ENCODE results near the gene TBXT.
"Not testable (repeated sequence)": the region's sequence is repeated elsewhere in the genome, so short reads cannot be mapped to it uniquely, and the experiment has no call there.

TBXT gene

GRCh38 chr6:166167801-166168615 is at the start of gene TBXT:
TBXT (minus strand) TSS chr6:166167851; CDS start chr6:166167591, 260 bp downstream.
- DNase-seq = no peak

- no peak for DNase-seq
Measured at GRCh38 chr6:166207284-166207561, 39.6 kb upstream of the TBXT start.

- DNase-seq = no peak
Measured at GRCh38 chr6:166206510-166207283, 39.0 kb upstream of the TBXT start.

- DNase-seq = no peak
Measured at GRCh38 chr6:166206066-166206465, 38.4 kb upstream of the TBXT start.

- no peak for DNase-seq
Measured at GRCh38 chr6:166204852-166205650, 37.4 kb upstream of the TBXT start.

- DNase-seq = no peak
Measured at GRCh38 chr6:166203641-166204222, 36.1 kb upstream of the TBXT start.

GRCh38 chr6:166203003-166203640 is 35.5 kb upstream of the TBXT start:
- no peak for DNase-seq

GRCh38 chr6:166202321-166202733 is 34.7 kb upstream of the TBXT start:
- DNase-seq = no peak

GRCh38 chr6:166201878-166202277 is 34.2 kb upstream of the TBXT start:
- DNase-seq = no peak

GRCh38 chr6:166197361-166197760 is 29.7 kb upstream of the TBXT start:
- no peak for DNase-seq

GRCh38 chr6:166195860-166196238 is 28.2 kb upstream of the TBXT start:
- DNase-seq = no peak

GRCh38 chr6:166194914-166195859 is 27.5 kb upstream of the TBXT start:
- no peak for DNase-seq

- DNase-seq = no peak
Measured at GRCh38 chr6:166192557-166192956, 24.9 kb upstream of the TBXT start.

- DNase-seq = no peak
Measured at GRCh38 chr6:166192136-166192535, 24.5 kb upstream of the TBXT start.

- DNase-seq = no peak
Measured at GRCh38 chr6:166179704-166180103, 12.1 kb upstream of the TBXT start.

GRCh38 chr6:166176106-166176505 is 8.5 kb upstream of the TBXT start:
- DNase-seq = no peak

- DNase-seq = not testable (repeated sequence)
Measured at GRCh38 chr6:166175093-166175492, 7.4 kb upstream of the TBXT start.

GRCh38 chr6:166174031-166174430 is 6.4 kb upstream of the TBXT start:
- DNase-seq = no peak

GRCh38 chr6:166173281-166173951 is 5.8 kb upstream of the TBXT start:
- DNase-seq = no peak

- no peak for DNase-seq
Measured at GRCh38 chr6:166172546-166172945, 4.9 kb upstream of the TBXT start.
